GDM1 (cell line): Measurements from ENCODE around the gene RWDD2A.
A peak's percentile ranks its signal among the peaks of the same experiment; 100 is the strongest.
"Not testable (repeated sequence)": the region's sequence is repeated elsewhere in the genome, so short reads cannot be mapped to it uniquely, and the experiment has no call there.

Experiments
- DNase-seq: peaks from one replicate; lab custom pipeline; 2025; lab: John Stamatoyannopoulos, UW

Gene RWDD2A

GRCh38 chr6:83192871-83193746 lies at the start of gene RWDD2A, which contains the start of gene PGM3:
Gene RWDD2A (plus strand): TSS chr6:83193357. CDS start chr6:83194452, 1,095 bp downstream.
Gene PGM3 (minus strand): TSS chr6:83193265. CDS start chr6:83191012, 2,253 bp downstream.
- DNase-seq = peak; percentile 67

GRCh38 chr6:83151114-83151513 lies 42.0 kb upstream of the RWDD2A start:
- DNase-seq = no peak

- DNase-seq = no peak
Measured at GRCh38 chr6:83152913-83153312, 40.2 kb upstream of the RWDD2A start.

GRCh38 chr6:83153883-83154521 lies 39.2 kb upstream of the RWDD2A start:
- no peak for DNase-seq

GRCh38 chr6:83155794-83156193 lies 37.4 kb upstream of the RWDD2A start:
- DNase-seq = no peak

- DNase-seq = no peak
Measured at GRCh38 chr6:83160167-83160566, 33.0 kb upstream of the RWDD2A start.

GRCh38 chr6:83167726-83168278 lies 25.4 kb upstream of the RWDD2A start:
- DNase-seq = no peak

GRCh38 chr6:83168556-83168955 lies 24.6 kb upstream of the RWDD2A start:
- DNase-seq = no peak

GRCh38 chr6:83169106-83169505 lies 24.1 kb upstream of the RWDD2A start:
- DNase-seq = no peak

GRCh38 chr6:83169511-83169910 lies 23.6 kb upstream of the RWDD2A start:
- no peak for DNase-seq

- no peak for DNase-seq
Measured at GRCh38 chr6:83176246-83176645, 16.9 kb upstream of the RWDD2A start.

GRCh38 chr6:83180426-83180950 lies 12.7 kb upstream of the RWDD2A start:
- DNase-seq = no peak

- DNase-seq = no peak
Measured at GRCh38 chr6:83182114-83182513, 11.0 kb upstream of the RWDD2A start.

GRCh38 chr6:83183082-83183828 lies 9.9 kb upstream of the RWDD2A start:
- no peak for DNase-seq

GRCh38 chr6:83185096-83185495 lies 8.1 kb upstream of the RWDD2A start:
- no peak for DNase-seq

- DNase-seq = no peak
Measured at GRCh38 chr6:83188501-83188900, 4.7 kb upstream of the RWDD2A start.

GRCh38 chr6:83190626-83191025 lies 2.5 kb upstream of the RWDD2A start:
- DNase-seq = no peak

- not testable (repeated sequence) for DNase-seq
Measured at GRCh38 chr6:83191974-83192373, 1.2 kb upstream of the RWDD2A start.

- DNase-seq = no peak
Measured at GRCh38 chr6:83192456-83192855, 701 bp upstream of the RWDD2A start.

- no peak for DNase-seq
Measured at GRCh38 chr6:83193747-83194566, 800 bp downstream of the RWDD2A start.
